Body of pancreas (tissue), 4 donors: Measurements from ENCODE around the gene IGFBP3.

ENCODE experiments used
- CTCF ChIP-seq, 7 experiments: fragments of 450-650 bp in 4 of 7; fragments of 200-600 bp in 3 of 7; sonication (generic) in 3 of 7; IDR thresholded peaks; one replicate each; pipeline ENCODE4 v1.5.1; 2016 to 2019; ENCODE audit warnings: antibody characterized with exemption in 7 of 7
- POLR2A ChIP-seq, 3 donors: fragments of 450-650 bp; IDR thresholded peaks; one replicate each; pipeline ENCODE4 v1.6.1; 2016; ENCODE audit warnings: antibody characterized with exemption in 3 of 3, mild to moderate bottlenecking in 2 of 3

- TF ChIP-seq CTCF (IDR thresholded peaks at IDR 0.05): no peak
- TF ChIP-seq POLR2A (IDR thresholded peaks at IDR 0.05): no peak
These were observed 30.8 kb downstream of the IGFBP3 start for GRCh38 chr7:45890125-45890901.
